NCI-H1694 treated with DMSO at 0.1 percent for 48 hours (cell line): ENCODE measurements around the gene GRK3.

ENCODE experiments used
- DNase-seq: peaks from one replicate; lab custom pipeline; 2025; lab: John Stamatoyannopoulos, UW

Gene GRK3

GRCh38 chr22:25760294-25760693 lies 195.8 kb downstream of the GRK3 start:
- DNase-seq = no peak

GRCh38 chr22:25760848-25761595 lies 196.5 kb downstream of the GRK3 start:
- no peak for DNase-seq

GRCh38 chr22:25762147-25762546 lies 197.7 kb downstream of the GRK3 start:
- no peak for DNase-seq

- DNase-seq = no peak
Observed at GRCh38 chr22:25763239-25763777, 198.8 kb downstream of the GRK3 start.

- DNase-seq = no peak
Observed at GRCh38 chr22:25764270-25765015, 200.0 kb downstream of the GRK3 start.

GRCh38 chr22:25765016-25765367 lies 200.5 kb downstream of the GRK3 start:
- DNase-seq = no peak

GRCh38 chr22:25765801-25766200 lies 201.3 kb downstream of the GRK3 start:
- no peak for DNase-seq

- no peak for DNase-seq
Observed at GRCh38 chr22:25766418-25766817, 201.9 kb downstream of the GRK3 start.

GRCh38 chr22:25770333-25770732 lies 205.9 kb downstream of the GRK3 start:
- DNase-seq = no peak

- DNase-seq = no peak
Observed at GRCh38 chr22:25772288-25772687, 207.8 kb downstream of the GRK3 start.

GRCh38 chr22:25774575-25775026 lies 210.1 kb downstream of the GRK3 start:
- no peak for DNase-seq

GRCh38 chr22:25775531-25775930 lies 211.1 kb downstream of the GRK3 start:
- no peak for DNase-seq

GRCh38 chr22:25777411-25777810 lies 212.9 kb downstream of the GRK3 start:
- no peak for DNase-seq

- DNase-seq = peak; percentile 31
Observed at GRCh38 chr22:25777870-25778269, 213.4 kb downstream of the GRK3 start.
